Mesothelial cell of epicardium (in vitro differentiated cells): Measurements from ENCODE around the gene SDR9C7. TPM values are rescaled to one million over a fixed set of nuclear protein-coding genes. Genes with fewer than 3 reads are reported as not detected.
"Not testable (repeated sequence)": the region's sequence is repeated elsewhere in the genome, so short reads cannot be mapped to it uniquely, and the experiment has no call there.

Experiments used
- DNase-seq, 2 experiments: peaks; one replicate each; pipeline ENCODE4 v3.0.0; 2021; ENCODE audit warnings: low spot score in 2 of 2; ENCODE audit not compliant: unreplicated experiment in 2 of 2
- H3K27ac Mint-ChIP-seq: 2 replicates; pipeline ENCODE4 v1.8.0; 2021; ENCODE audit warnings: mixed read lengths
- H3K27me3 Mint-ChIP-seq: 2 replicates; pipeline ENCODE4 v1.8.0; 2021; ENCODE audit warnings: low read depth, mixed read lengths
- H3K36me3 Mint-ChIP-seq: 2 replicates; pipeline ENCODE4 v1.8.0; 2021; ENCODE audit warnings: mixed read lengths
- H3K4me1 Mint-ChIP-seq: 2 replicates; pipeline ENCODE4 v1.8.0; 2021; ENCODE audit warnings: mixed read lengths
- H3K4me3 Mint-ChIP-seq: 2 replicates; pipeline ENCODE4 v1.8.0; 2021; ENCODE audit warnings: mild to moderate bottlenecking, moderate library complexity, mixed read lengths
- H3K9me3 Mint-ChIP-seq: 2 replicates; pipeline ENCODE4 v1.8.0; 2021; ENCODE audit warnings: mixed read lengths
- CTCF ChIP-seq: fragments of 200-600 bp; sonication (generic); IDR thresholded peaks from one replicate; pipeline ENCODE4 v1.5.0; 2021; ENCODE audit warnings: antibody characterized with exemption; ENCODE audit not compliant: unreplicated experiment
- total RNA-seq: library from RNA; stranded (reverse); gene quantifications from 3 replicates; pipeline ENCODE4 v1.2.1, GENCODE V29; 2021

Gene SDR9C7
- total RNA-seq, 1 donor from 2014 or later, result 0.40 TPM

DNA sequence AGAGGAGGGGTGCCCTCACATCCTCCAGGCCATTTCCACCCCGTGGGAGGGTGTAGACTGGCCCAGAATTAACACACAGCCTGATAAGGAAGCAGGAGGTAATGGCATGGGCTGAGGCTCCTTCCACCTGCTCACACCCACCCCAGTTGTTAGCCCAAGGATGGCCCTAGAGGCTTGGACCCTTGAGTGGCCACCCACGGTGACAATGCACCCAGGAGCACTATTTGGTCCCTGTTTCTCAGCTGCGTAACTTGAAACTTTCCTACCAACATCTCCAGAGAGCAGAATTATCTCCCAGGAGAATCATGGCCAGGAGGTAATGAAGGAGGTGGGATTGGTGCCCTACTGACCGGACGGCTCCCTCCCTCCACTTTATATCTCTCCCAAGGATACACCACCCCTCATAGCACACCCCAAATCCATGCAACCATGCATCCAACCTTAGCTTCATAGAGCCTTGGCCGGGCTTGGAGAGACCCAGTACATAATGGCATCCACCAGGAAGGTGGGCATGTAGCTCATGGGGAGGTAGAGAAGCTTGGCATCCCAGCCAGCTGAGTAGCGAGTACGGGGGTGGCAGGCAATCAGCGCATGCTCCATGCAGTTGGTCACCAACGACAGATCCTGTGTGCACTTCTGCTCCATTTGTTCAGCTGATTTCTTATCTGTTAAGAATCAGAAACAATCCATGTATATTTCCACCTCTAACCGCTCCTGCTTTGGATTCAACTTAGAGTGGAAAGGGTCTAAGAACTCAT, 17.6 kb upstream of the SDR9C7 start:
- Mint-ChIP-seq H3K36me3 (no peaks in the 10 kb centered on the region), H3K27me3 (peaks cover 7% of the 10 kb centered on the region), H3K9me3 (peaks cover 10% of the 10 kb centered on the region), H3K27ac (no peak overlapping the region), H3K4me3 (no peak overlapping the region), H3K4me1 (peaks cover 6% of the 10 kb centered on the region)
- TF ChIP-seq CTCF, result no peak
- no peak for DNase-seq

DNA sequence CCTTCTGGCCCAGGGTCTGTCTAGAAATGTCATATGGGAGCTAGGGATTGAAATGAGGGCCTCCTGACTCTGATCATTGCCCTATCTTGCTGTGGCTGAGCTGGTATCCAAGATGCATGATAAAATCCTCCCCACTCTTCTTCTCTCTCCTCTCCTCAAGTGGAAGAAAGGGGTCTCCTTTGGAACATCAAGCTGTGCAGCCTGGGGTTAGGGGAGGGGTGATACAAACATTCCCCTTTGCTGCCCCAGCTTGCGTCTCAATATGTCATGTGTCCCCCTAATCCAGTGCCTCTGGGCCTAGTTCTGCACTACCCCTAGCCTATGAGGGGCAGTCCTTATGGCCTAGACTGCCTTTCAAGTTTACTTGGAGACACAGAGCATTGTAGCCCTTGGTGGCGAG, 14.7 kb upstream of the SDR9C7 start:
- no peaks in the 10 kb centered on the region for H3K36me3 Mint-ChIP-seq
- no peak overlapping the region for H3K27ac Mint-ChIP-seq
- H3K4me3 Mint-ChIP-seq, result no peak overlapping the region
- H3K9me3 Mint-ChIP-seq, result peaks cover 37% of the 10 kb centered on the region
- TF ChIP-seq CTCF, result no peak
- peaks cover 9% of the 10 kb centered on the region for H3K27me3 Mint-ChIP-seq
- H3K4me1 Mint-ChIP-seq, result no peaks in the 10 kb centered on the region
- DNase-seq, result no peak

DNA sequence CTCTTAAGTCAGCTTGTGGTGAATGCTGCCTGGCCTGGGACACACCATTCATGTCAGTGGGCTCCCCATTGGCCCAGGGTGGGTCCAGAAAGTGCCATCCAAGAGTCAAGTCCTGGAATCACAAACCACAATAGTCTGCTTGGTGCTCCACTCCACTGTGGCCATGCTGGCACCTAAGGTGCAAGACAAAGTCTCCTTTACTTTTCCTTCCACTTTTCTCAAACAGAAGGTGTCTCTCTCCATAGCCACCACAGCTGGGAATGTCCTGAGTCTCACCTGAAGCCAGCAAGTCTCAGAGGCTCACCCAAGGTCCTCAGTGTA, 14.2 kb upstream of the SDR9C7 start:
- no peak for TF ChIP-seq CTCF
- Mint-ChIP-seq H3K36me3 (no peaks in the 10 kb centered on the region), H3K9me3 (peaks cover 40% of the 10 kb centered on the region), H3K27ac (no peak overlapping the region), H3K4me1 (no peaks in the 10 kb centered on the region), H3K4me3 (no peak overlapping the region), H3K27me3 (peaks cover 9% of the 10 kb centered on the region)
- no peak for DNase-seq

GRCh38 chr12:56947633-56948456, 13.6 kb upstream of the SDR9C7 start:
- Mint-ChIP-seq H3K27ac (no peak overlapping the region), H3K4me1 (no peaks in the 10 kb centered on the region), H3K4me3 (no peak overlapping the region), H3K9me3 (peaks cover 41% of the 10 kb centered on the region), H3K27me3 (peaks cover 6% of the 10 kb centered on the region), H3K36me3 (no peaks in the 10 kb centered on the region)
- DNase-seq, result no peak
- no peak for TF ChIP-seq CTCF

DNA sequence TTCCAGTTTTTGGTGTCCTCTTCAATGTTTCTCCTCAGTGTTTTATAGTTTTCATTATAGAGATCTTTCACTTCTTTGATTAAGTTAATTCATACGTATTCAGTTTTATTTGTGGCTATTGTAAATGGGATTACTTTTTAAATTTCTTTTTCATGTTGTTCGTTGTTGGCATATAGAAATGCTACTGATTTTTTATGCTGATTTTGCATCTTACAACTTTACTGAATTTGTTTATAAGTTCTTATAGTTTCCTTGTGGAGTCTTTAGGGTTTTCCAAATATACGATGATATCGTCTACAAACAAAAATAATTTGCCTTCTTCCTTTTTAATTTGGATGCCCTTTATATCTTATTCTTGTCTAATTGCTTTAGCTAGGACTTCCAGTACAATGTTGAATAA, 9.7 kb upstream of the SDR9C7 start:
- peaks cover 6% of the 10 kb centered on the region for H3K27me3 Mint-ChIP-seq
- H3K27ac Mint-ChIP-seq, result no peak overlapping the region
- no peak for DNase-seq
- H3K4me1 Mint-ChIP-seq, result peaks cover 10% of the 10 kb centered on the region
- no peak for TF ChIP-seq CTCF
- H3K36me3 Mint-ChIP-seq, result no peaks in the 10 kb centered on the region
- no peak overlapping the region for H3K4me3 Mint-ChIP-seq
- H3K9me3 Mint-ChIP-seq, result peaks cover 44% of the 10 kb centered on the region

- Mint-ChIP-seq H3K9me3 (peaks cover 44% of the 10 kb centered on the region), H3K4me1 (peaks cover 10% of the 10 kb centered on the region)
- not testable (repeated sequence) for H3K27me3 Mint-ChIP-seq, H3K36me3 Mint-ChIP-seq, DNase-seq, H3K4me3 Mint-ChIP-seq, H3K27ac Mint-ChIP-seq
These were observed 9.2 kb upstream of the SDR9C7 start for GRCh38 chr12:56943374-56943773.
